ENCODE results near the gene PLAC8L1. TPM values are rescaled to one million over a fixed set of nuclear protein-coding genes. Genes with fewer than 3 reads are reported as not detected.

Gene PLAC8L1
- total and polyA plus RNA-seq, 2 of the 4 experiments (the other 2 are of a cell fraction): 0.27 TPM; not detected in 1

- in situ Hi-C loops (cut with MboI; ENCODE audit: low sequenced_read_pairs): no loop called here
- BruUV-seq (replicated peaks): no TSS peak
- no peak overlapping the region for H2BK5ac ChIP-seq (ENCODE audit: low read depth, low read length, poor library complexity, severe bottlenecking)
- H3K4me1 ChIP-seq (ENCODE audit: control insufficient read depth, insufficient read depth, low read length): no peaks in the 10 kb centered on the region
- no peak overlapping the region for H3K18ac ChIP-seq (ENCODE audit: low read depth, low read length)
- ChIA-PET CTCF (no interaction called here), POLR2A (ENCODE audit: unreplicated experiment) (no interaction called here)
- dilution Hi-C loops (cut with HindIII; ENCODE audit: low sequenced_read_pairs, unreplicated experiment): no loop called here
- H3K9ac ChIP-seq (ENCODE audit: low read depth, low read length): no peak overlapping the region
- H4K5ac ChIP-seq (ENCODE audit: low read depth, low read length): no peak overlapping the region
- no peak for ATAC-seq (ENCODE audit: low read depth)
- no peaks in the 10 kb centered on the region for H3K36me3 ChIP-seq (ENCODE audit: control insufficient read depth, insufficient read depth, low read length)
- intact Hi-C loops (cut with micrococcal nuclease): no loop called here
- no peak overlapping the region for H3K27ac ChIP-seq (ENCODE audit: insufficient read depth, low read length)
- H2BK15ac ChIP-seq (ENCODE audit: low read depth, low read length): no peak overlapping the region
- no peak overlapping the region for H3K14ac ChIP-seq (replicated peaks; ENCODE audit: low read depth, low read length)
- no peaks in the 10 kb centered on the region for H3K27me3 ChIP-seq (ENCODE audit: control insufficient read depth, insufficient read depth, low read length)
- H3K56ac ChIP-seq (ENCODE audit: extremely low read depth, insufficient read depth, low read length): no peak overlapping the region
- H3K4ac ChIP-seq (ENCODE audit: low read depth, low read length): no peak overlapping the region
- H3K4me3 ChIP-seq (ENCODE audit: insufficient read depth, low read depth, low read length): no peak overlapping the region
- no peaks in the 10 kb centered on the region for H4K20me1 ChIP-seq (ENCODE audit: insufficient read depth, low read length)
- no peaks in the 10 kb centered on the region for H3K79me1 ChIP-seq (ENCODE audit: low read depth in 1 of 2, low read length in 2 of 2)
- H2AK9ac ChIP-seq (replicated peaks; ENCODE audit: low read depth, low read length, poor library complexity): no peak overlapping the region
- no peak overlapping the region for H2BK120ac ChIP-seq (ENCODE audit: low read depth, low read length)
- H3K9me3 ChIP-seq (ENCODE audit: control insufficient read depth, insufficient read depth, low read length): no peaks in the 10 kb centered on the region
- H3K23ac ChIP-seq (ENCODE audit: low read depth, low read length): no peak overlapping the region
- WGBS, 2 experiments (ENCODE audit: extremely low coverage in 2 of 2, insufficient read length in 1 of 2): no CpG with 5 or more reads among the region's 3 CpGs
- no peak overlapping the region for H2AFZ ChIP-seq (replicated peaks; ENCODE audit: low read length, poor library complexity)
- no peaks in the 10 kb centered on the region for H3K9me1 ChIP-seq (ENCODE audit: insufficient read depth, low read length)
- H4K8ac ChIP-seq (ENCODE audit: low read depth in 2 of 2, low read length in 2 of 2): no peak overlapping the region
- DNase-seq: no peak
- no peak for TF ChIP-seq BHLHE40 (IDR thresholded peaks at IDR 0.05; ENCODE audit: low read depth, low read length)
- no peak for TF ChIP-seq NFE2L2 (IDR thresholded peaks at IDR 0.05; ENCODE audit: low read depth, low read length)
- TF ChIP-seq POLR2A (IDR thresholded peaks at IDR 0.05; ENCODE audit: low read depth, low read length): no peak
- TF ChIP-seq MXI1 (IDR thresholded peaks at IDR 0.05; ENCODE audit: borderline replicate concordance, low read depth, low read length): no peak
- no peak for TF ChIP-seq RCOR1 (IDR thresholded peaks at IDR 0.05; ENCODE audit: insufficient replicate concordance, low read length)
- no peak for TF ChIP-seq SMC3 (IDR thresholded peaks at IDR 0.05; ENCODE audit: low read depth, low read length)
- no peak for TF ChIP-seq RAD21 (IDR thresholded peaks at IDR 0.05; ENCODE audit: low read length)
- TF ChIP-seq RFX5 (IDR thresholded peaks at IDR 0.05; ENCODE audit: low read depth, low read length): no peak
- no peak for TF ChIP-seq CHD1 (IDR thresholded peaks at IDR 0.05; ENCODE audit: low read depth, low read length)
- no peak for TF ChIP-seq ELK1 (IDR thresholded peaks at IDR 0.05; ENCODE audit: borderline replicate concordance, low read depth, low read length)
- no peak for TF ChIP-seq FOS (IDR thresholded peaks at IDR 0.05; ENCODE audit: low read depth, low read length)
- TF ChIP-seq MAFK (IDR thresholded peaks at IDR 0.05; ENCODE audit: low read depth, low read length): no peak
- no peak for TF ChIP-seq CEBPB (IDR thresholded peaks at IDR 0.05; ENCODE audit: low read depth, low read length)
- TF ChIP-seq, protein P1, sequence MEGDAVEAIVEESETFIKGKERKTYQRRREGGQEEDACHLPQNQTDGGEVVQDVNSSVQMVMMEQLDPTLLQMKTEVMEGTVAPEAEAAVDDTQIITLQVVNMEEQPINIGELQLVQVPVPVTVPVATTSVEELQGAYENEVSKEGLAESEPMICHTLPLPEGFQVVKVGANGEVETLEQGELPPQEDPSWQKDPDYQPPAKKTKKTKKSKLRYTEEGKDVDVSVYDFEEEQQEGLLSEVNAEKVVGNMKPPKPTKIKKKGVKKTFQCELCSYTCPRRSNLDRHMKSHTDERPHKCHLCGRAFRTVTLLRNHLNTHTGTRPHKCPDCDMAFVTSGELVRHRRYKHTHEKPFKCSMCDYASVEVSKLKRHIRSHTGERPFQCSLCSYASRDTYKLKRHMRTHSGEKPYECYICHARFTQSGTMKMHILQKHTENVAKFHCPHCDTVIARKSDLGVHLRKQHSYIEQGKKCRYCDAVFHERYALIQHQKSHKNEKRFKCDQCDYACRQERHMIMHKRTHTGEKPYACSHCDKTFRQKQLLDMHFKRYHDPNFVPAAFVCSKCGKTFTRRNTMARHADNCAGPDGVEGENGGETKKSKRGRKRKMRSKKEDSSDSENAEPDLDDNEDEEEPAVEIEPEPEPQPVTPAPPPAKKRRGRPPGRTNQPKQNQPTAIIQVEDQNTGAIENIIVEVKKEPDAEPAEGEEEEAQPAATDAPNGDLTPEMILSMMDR (conservative IDR thresholded peaks at IDR 0.05; ENCODE audit: low read depth, low read length): no peak
- TF ChIP-seq MAZ (IDR thresholded peaks at IDR 0.05; ENCODE audit: borderline replicate concordance, low read depth, low read length): no peak
- no peak for TF ChIP-seq USF2 (IDR thresholded peaks at IDR 0.05; ENCODE audit: low read depth, low read length)
- no peak overlapping the region for H3K4me2 ChIP-seq (ENCODE audit: low read depth, low read length)
- no peak overlapping the region for H2BK20ac ChIP-seq (ENCODE audit: low read depth, low read length)
- no peak overlapping the region for H2AK5ac ChIP-seq (ENCODE audit: low read depth, low read length)
- no peak overlapping the region for H4K91ac ChIP-seq (ENCODE audit: insufficient read depth, low read depth, low read length)
These were observed 13.5 kb downstream of the PLAC8L1 start for GRCh38 chr5:146091881-146092280.

All from IMR-90 (cell line).